Heart right ventricle (tissue), 16 donors: ENCODE measurements around the gene STOML1. TPM values are rescaled to one million over a fixed set of nuclear protein-coding genes. Genes with fewer than 3 reads are reported as not detected.
A peak's percentile ranks its signal among the peaks of the same experiment; 100 is the strongest.

Source experiments
- ATAC-seq, 8 donors: fragments of 200-7000 bp; cut with Tn5 transposase; one replicate each; pipeline ENCODE4 v1.9.1; 2020; ENCODE audit warnings: mild to moderate bottlenecking in 8 of 8, moderate library complexity in 8 of 8, moderate number of reproducible peaks in 1 of 8
- DNase-seq, 2 donors: peaks; one replicate each; pipeline ENCODE4 v3.0.0-alpha.2; 2020
- H3K27ac ChIP-seq, 10 donors: fragments of 200-600 bp; sonication (generic) in 2 of 10; one replicate each; pipeline versions ENCODE4 v1.5.0 to v1.8.0; 2020 to 2022; ENCODE audit warnings: mild to moderate bottlenecking in 3 of 10
- H3K27me3 ChIP-seq, 7 donors: fragments of 200-600 bp; one replicate each; pipeline ENCODE4 v1.8.0; 2021 to 2022; ENCODE audit warnings: mild to moderate bottlenecking in 2 of 7
- H3K36me3 ChIP-seq, 9 donors: fragments of 200-600 bp; sonication (generic) in 1 of 9; one replicate each; pipeline versions ENCODE4 v1.5.0 to v1.8.0; 2020 to 2022; ENCODE audit warnings: mild to moderate bottlenecking in 2 of 9
- H3K4me1 ChIP-seq, 9 donors: fragments of 200-600 bp; sonication (generic) in 1 of 9; one replicate each; pipeline versions ENCODE4 v1.5.0 to v1.8.0; 2020 to 2022; ENCODE audit warnings: mild to moderate bottlenecking in 4 of 9
- H3K4me3 ChIP-seq, 10 donors: fragments of 200-600 bp; sonication (generic) in 2 of 10; one replicate each; pipeline versions ENCODE4 v1.5.0 to v1.8.0; 2020 to 2022; ENCODE audit warnings: mild to moderate bottlenecking in 7 of 10, moderate library complexity in 2 of 10
- H3K9me3 ChIP-seq, 11 donors: fragments of 200-600 bp in 10 of 11; sonication (generic) in 2 of 11; one replicate each; pipeline versions ENCODE4 v1.5.0 to v1.8.0; 2013 to 2022; ENCODE audit warnings: mild to moderate bottlenecking in 2 of 11, control low read depth in 1 of 11, moderate library complexity in 1 of 11
- CTCF ChIP-seq, 9 donors: fragments of 200-600 bp; sonication (generic) in 2 of 9; IDR thresholded peaks; one replicate each; pipeline versions ENCODE4 v1.5.0 to v1.8.0; 2021 to 2022; ENCODE audit warnings: antibody characterized with exemption in 9 of 9, mild to moderate bottlenecking in 5 of 9, moderate library complexity in 1 of 9
- WGBS, 2 donors: extraction: QIAGEN DNeasy Blood & Tissue Kit; methylation state at CpG; one replicate each; pipeline ENCODE4 v1.1.7; 2013; ENCODE audit warnings: inconsistent platforms in 1 of 2; 5-methylcytosine and 5-hydroxymethylcytosine counted together
- intact Hi-C, 10 donors: fragments of 100-400 bp; cut with DNase I; formaldehyde crosslinking; loops; one replicate each; pipeline versions ENCODE4 v1.11.1 to v1.14.2; 2022
- polyA plus RNA-seq, 2 donors: library from polyadenylated mRNA; stranded (reverse); fragments of 200-250 nt; gene quantifications; one replicate each; pipeline ENCODE4 v1.2.3, GENCODE V29; 2013
- total RNA-seq, 10 donors: library from RNA; stranded (reverse); fragmentation: NEBNext Ultra II Directional in 3 of 10; extraction: Animal tissue kit (Norgen Biotek cat#: 25700) in 3 of 10; gene quantifications; one replicate each; pipeline versions ENCODE4 v1.2.1 to v1.2.4, GENCODE V29; 2021 to 2023
- donor health status: Arrhythmogenic right ventricular cardiomyopathy.
- donor health status: ischemic (EF 13 %, LVEDD 7.1; RV severe dilation, severe dysfunction).
- donor health status: healthy with polysubstance abuse.
- donor health status: DM: no; HTN: yes; CAD: no.
- donor health status: DM: no; HTN: no; CAD: no.
- donor health status: ischemic (EF 25% LVEDD 6.9; RV normal size, moderate dysfunction).
- donor health status: ischemic (EF 25% LVEDD 5.7; RV mildly dilated, moderate dysfunction).
- donor health status: healthy.
- donor health status: DM: yes; HTN: yes; CAD: no.
- donor health status: Ischemic cardiomyopathy.
- donor health status: ischemic (EF 35%, LVEDD 5.7; RV mildly dilated, moderate dysfunction).
- donor health status: nonischemic (EF 11% LVEDD 7.7; RV severe dilation, severe dysfunction).
- donor health status: DM: yes; HTN: yes; CAD: no.
- donor health status: PGD.
- donor health status: ischemic (EF 29% LVEDD 5.4; RV normal size, mild dysfunction).
- donor health status: nonischemic (EF 23%, LVEDD 6.1; RV moderate dilation, normal function).

The STOML1 gene
- total and polyA plus RNA-seq, 12 donors, result 21.1 to 38.4 (median 28.2) TPM

DNA sequence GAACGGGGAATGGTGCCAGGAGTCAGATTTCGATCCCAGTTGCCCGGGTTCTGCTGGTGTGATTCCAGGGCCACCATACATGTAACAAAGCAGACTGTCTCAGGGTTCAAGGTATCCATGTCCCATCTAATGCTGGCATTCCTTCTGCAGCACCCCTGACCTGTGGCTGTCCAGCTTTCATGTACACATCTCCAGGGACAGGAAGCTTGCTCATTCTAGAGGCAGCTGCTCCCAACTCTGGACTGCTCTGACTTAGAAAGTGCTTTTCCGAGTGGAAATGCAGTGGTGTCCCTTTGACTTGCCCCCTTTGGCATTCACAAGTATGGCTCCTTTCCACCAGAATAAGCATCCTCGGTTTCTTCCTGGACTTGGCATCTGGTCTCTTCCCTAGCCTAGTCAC is 33.3 kb upstream of the STOML1 start:
- Histone ChIP-seq H3K27ac (peak overlapping the region in 4 of 10 donors; percentile 13 to 41 (median 20)), H3K4me1 (peaks cover 7 to 35% (median 24%) of the 10 kb centered on the region in 9 donors), H3K36me3 (peaks cover 0 to 97% (median 27%) of the 10 kb centered on the region in 9 donors), H3K4me3 (no peak overlapping the region), H3K9me3 (no peaks in the 10 kb centered on the region), H3K27me3 (no peaks in the 10 kb centered on the region)
- TF ChIP-seq CTCF (IDR thresholded peaks at IDR 0.05), result no peak
- no peak for DNase-seq
- ATAC-seq, result peak in 5 of 8 donors; percentile 30 to 56 (median 38)
- 42 to 67% methylated on average over 5 of the region's 5 CpGs for WGBS, 2 donors
- intact Hi-C loops, result no loop called here

DNA sequence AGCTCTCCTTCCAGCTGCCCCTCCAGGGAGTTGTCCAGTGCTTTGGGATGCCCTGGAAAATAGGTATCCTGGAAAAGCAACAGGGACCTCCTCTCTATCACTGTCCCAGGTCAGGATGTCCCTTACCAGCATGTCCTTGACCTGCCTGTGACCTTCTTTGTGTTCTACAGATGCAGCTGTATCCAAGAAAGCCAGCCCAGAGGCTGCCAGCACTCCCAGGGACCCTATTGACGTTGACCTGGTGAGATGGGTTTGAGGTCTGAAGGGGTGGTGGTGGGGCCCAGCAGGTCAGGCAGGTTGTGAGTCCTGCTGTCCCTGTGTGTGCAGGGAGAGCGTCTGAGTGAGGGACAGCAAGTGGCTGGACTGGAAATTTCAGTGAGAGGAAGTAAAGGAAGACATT is 32.6 kb upstream of the STOML1 start:
- Histone ChIP-seq H3K27ac (peak overlapping the region in 4 of 10 donors; percentile 9 to 41 (median 26)), H3K4me3 (no peak overlapping the region), H3K36me3 (peaks cover 0 to 95% (median 27%) of the 10 kb centered on the region in 9 donors), H3K27me3 (no peaks in the 10 kb centered on the region), H3K9me3 (no peaks in the 10 kb centered on the region), H3K4me1 (peaks cover 7 to 38% (median 28%) of the 10 kb centered on the region in 9 donors)
- WGBS, 2 donors, result 47 to 75% methylated on average over 2 of the region's 2 CpGs
- peak in 2 of 8 donors; percentile 17 to 20 for ATAC-seq
- DNase-seq, result no peak
- intact Hi-C loops, result no loop called here
- no peak for TF ChIP-seq CTCF (IDR thresholded peaks at IDR 0.05)

DNA sequence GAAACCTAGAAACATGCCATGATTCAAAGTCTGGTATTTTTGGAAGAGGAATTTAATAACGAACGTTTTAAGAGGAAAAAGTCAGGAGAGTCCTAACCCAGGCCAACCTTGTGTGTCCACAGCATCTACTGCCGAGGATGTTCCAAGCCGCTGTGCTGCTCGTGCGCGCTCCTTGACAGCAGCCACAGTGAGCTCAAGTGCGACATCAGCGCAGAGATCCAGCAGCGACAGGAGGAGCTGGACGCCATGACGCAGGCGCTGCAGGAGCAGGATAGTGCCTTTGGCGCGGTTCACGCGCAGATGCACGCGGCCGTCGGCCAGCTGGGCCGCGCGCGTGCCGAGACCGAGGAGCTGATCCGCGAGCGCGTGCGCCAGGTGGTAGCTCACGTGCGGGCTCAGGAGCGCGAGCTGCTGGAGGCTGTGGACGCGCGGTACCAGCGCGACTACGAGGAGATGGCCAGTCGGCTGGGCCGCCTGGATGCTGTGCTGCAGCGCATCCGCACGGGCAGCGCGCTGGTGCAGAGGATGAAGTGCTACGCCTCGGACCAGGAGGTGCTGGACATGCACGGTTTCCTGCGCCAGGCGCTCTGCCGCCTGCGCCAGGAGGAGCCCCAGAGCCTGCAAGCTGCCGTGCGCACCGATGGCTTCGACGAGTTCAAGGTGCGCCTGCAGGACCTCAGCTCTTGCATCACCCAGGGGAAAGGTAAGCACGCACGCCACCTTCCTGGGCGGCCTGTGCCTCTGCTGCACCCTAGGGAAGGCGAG is 30.8 kb upstream of the STOML1 start:
- Histone ChIP-seq H3K4me1 (peaks cover 7 to 33% (median 25%) of the 10 kb centered on the region in 9 donors), H3K27ac (no peak overlapping the region), H3K9me3 (no peaks in the 10 kb centered on the region), H3K4me3 (no peak overlapping the region), H3K27me3 (no peaks in the 10 kb centered on the region), H3K36me3 (peaks cover 0 to 90% (median 27%) of the 10 kb centered on the region in 9 donors)
- no peak for DNase-seq
- ATAC-seq, result peak in 2 of 8 donors; percentile 20 to 28
- no peak for TF ChIP-seq CTCF (IDR thresholded peaks at IDR 0.05)
- 95% methylated on average over 66 of the region's 66 CpGs for WGBS, 2 donors
- intact Hi-C loops, result no loop called here

DNA sequence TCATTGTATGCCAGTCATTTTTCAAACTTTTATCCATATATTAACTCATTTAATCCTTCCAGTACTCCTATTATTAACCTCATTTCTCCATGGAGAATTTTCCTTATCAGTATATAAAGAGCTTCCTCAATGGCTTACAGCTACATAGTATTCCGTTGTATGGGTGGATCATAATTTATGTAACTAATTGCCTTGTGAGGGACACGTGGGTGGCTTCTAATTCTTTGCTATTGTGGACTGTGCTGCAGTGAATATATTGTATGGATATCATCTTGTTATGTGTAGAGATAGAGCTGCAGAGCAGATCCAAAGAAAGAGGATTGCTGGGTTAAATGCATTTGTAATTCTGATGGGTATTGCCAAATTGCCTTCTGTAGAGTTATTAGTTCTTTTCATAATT is 27.6 kb upstream of the STOML1 start:
- ATAC-seq (no peak), DNase-seq (no peak)
- 56 to 82% methylated on average over 2 of the region's 2 CpGs for WGBS, 2 donors
- Histone ChIP-seq H3K4me1 (peaks cover 2 to 27% (median 18%) of the 10 kb centered on the region in 9 donors), H3K9me3 (no peaks in the 10 kb centered on the region), H3K4me3 (no peak overlapping the region), H3K27ac (no peak overlapping the region), H3K27me3 (no peaks in the 10 kb centered on the region), H3K36me3 (peaks cover 0 to 85% (median 20%) of the 10 kb centered on the region in 9 donors)
- TF ChIP-seq CTCF (IDR thresholded peaks at IDR 0.05), result no peak
- intact Hi-C loops, result no loop called here
